Measurements from ENCODE around the gene RTN4RL1. TPM values are rescaled to one million over a fixed set of nuclear protein-coding genes. Genes with fewer than 3 reads are reported as not detected.

The RTN4RL1 gene
- total RNA-seq, 1 donor from 2014 or later: not detected

DNA sequence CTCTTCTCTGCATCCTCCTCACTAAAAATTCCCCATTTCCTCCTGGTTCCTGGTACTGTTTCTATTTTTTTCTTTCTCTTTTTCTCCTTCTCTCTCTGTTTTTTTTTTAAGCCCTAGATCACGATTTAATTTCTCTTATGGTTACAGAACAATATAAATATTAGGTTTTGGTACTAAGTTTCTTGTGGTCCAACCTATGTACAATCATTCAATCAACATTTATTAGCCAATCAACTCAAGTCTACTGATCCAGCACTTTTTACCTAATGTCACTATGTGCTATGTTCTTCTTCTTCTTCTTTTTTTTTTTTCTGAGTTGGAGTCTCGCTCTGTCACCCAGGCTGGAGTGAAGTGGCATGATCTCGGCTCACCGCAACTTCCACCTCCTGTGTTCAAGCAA lies 12.6 kb downstream of the RTN4RL1 start:
- TF ChIP-seq CTCF (IDR thresholded peaks at IDR 0.05; ENCODE audit: unreplicated experiment): no peak
- H3K36me3 Mint-ChIP-seq (ENCODE audit: low read depth, unreplicated experiment): peaks cover 6% of the 10 kb centered on the region
- H3K4me3 Mint-ChIP-seq (ENCODE audit: unreplicated experiment): no peak overlapping the region
- no peaks in the 10 kb centered on the region for H3K4me1 Mint-ChIP-seq (ENCODE audit: unreplicated experiment)
- no peaks in the 10 kb centered on the region for H3K9me3 Mint-ChIP-seq (ENCODE audit: unreplicated experiment)
- DNase-seq (ENCODE audit: low spot score): no peak
- no peak overlapping the region for H3K27ac Mint-ChIP-seq (ENCODE audit: unreplicated experiment)
- H3K27me3 Mint-ChIP-seq (ENCODE audit: unreplicated experiment): peaks cover 10% of the 10 kb centered on the region

GRCh38 chr17:2011411-2012371 lies 13.4 kb downstream of the RTN4RL1 start:
- peaks cover 6% of the 10 kb centered on the region for H3K36me3 Mint-ChIP-seq (ENCODE audit: low read depth, unreplicated experiment)
- H3K9me3 Mint-ChIP-seq (ENCODE audit: unreplicated experiment): no peaks in the 10 kb centered on the region
- peaks cover 10% of the 10 kb centered on the region for H3K27me3 Mint-ChIP-seq (ENCODE audit: unreplicated experiment)
- no peak for DNase-seq (ENCODE audit: low spot score)
- H3K4me1 Mint-ChIP-seq (ENCODE audit: unreplicated experiment): no peaks in the 10 kb centered on the region
- H3K27ac Mint-ChIP-seq (ENCODE audit: unreplicated experiment): no peak overlapping the region
- TF ChIP-seq CTCF (IDR thresholded peaks at IDR 0.05; ENCODE audit: unreplicated experiment): no peak
- no peak overlapping the region for H3K4me3 Mint-ChIP-seq (ENCODE audit: unreplicated experiment)

- H3K4me1 Mint-ChIP-seq (ENCODE audit: unreplicated experiment): no peaks in the 10 kb centered on the region
- peaks cover 8% of the 10 kb centered on the region for H3K27me3 Mint-ChIP-seq (ENCODE audit: unreplicated experiment)
- no peaks in the 10 kb centered on the region for H3K9me3 Mint-ChIP-seq (ENCODE audit: unreplicated experiment)
Measured at GRCh38 chr17:2009737-2010136, 15.4 kb downstream of the RTN4RL1 start.

DNA sequence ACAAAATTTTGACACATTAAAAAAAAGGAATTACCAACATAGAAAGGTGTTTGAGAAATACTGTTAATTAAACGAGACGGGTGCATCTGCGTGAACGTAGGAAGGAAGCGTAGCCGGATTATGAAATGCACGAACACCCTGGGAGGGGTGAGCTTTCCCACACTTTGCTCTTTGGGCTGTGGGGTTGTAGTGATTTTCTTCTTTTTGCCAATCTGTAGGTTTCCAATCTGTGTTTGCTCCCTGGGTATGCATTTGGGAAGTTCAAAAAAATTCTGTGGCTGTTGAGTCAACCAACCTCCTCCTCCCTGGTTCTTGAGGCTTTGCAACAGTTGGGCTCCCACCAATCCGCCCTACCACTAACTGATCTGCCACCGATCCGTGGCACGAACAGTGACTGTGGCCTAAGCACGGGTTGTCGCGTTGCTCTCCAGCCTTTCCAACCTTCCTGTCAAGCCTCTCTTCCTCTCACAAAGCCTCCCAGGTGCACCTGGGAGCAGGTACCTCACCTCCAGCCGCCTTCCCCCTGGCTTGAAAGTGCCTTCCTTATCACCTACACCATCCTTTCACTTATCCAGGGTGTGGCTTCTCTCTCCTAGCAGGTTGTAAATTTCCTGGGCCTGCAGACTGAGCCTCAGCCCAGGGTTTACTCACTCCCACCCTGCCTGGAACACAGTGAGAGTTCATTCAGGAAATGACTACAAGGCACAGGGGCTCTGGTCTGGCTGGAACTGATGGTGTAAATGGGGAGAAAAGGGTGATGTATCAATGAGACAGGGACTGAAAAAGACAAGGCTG lies 16.6 kb downstream of the RTN4RL1 start:
- H3K9me3 Mint-ChIP-seq (ENCODE audit: unreplicated experiment): no peaks in the 10 kb centered on the region
- H3K4me1 Mint-ChIP-seq (ENCODE audit: unreplicated experiment): no peaks in the 10 kb centered on the region
- no peak for DNase-seq (ENCODE audit: low spot score)
- no peak overlapping the region for H3K27ac Mint-ChIP-seq (ENCODE audit: unreplicated experiment)
- H3K4me3 Mint-ChIP-seq (ENCODE audit: unreplicated experiment): no peak overlapping the region
- H3K27me3 Mint-ChIP-seq (ENCODE audit: unreplicated experiment): peaks cover 8% of the 10 kb centered on the region
- no peaks in the 10 kb centered on the region for H3K36me3 Mint-ChIP-seq (ENCODE audit: low read depth, unreplicated experiment)
- TF ChIP-seq CTCF (IDR thresholded peaks at IDR 0.05; ENCODE audit: unreplicated experiment): no peak

More at GRCh38 chr17:2009737-2010136, 15.4 kb downstream of the RTN4RL1 start:
- Mint-ChIP-seq H3K36me3 (ENCODE audit: low read depth, unreplicated experiment) (peaks cover 6% of the 10 kb centered on the region), H3K4me3 (ENCODE audit: unreplicated experiment) (no peak overlapping the region), H3K27ac (ENCODE audit: unreplicated experiment) (no peak overlapping the region)
- no peak for TF ChIP-seq CTCF (IDR thresholded peaks at IDR 0.05; ENCODE audit: unreplicated experiment)
- no peak for DNase-seq (ENCODE audit: low spot score)

All from endothelial cell (in vitro differentiated cells).